Chondrocyte (in vitro differentiated cells): ENCODE results near the gene POLR2E. TPM values are rescaled to one million over a fixed set of nuclear protein-coding genes. Genes with fewer than 3 reads are reported as not detected.
A peak's percentile ranks its signal among the peaks of the same experiment; 100 is the strongest.

ENCODE experiments used
- DNase-seq: peaks from one replicate; pipeline ENCODE4 v3.0.0; 2021; ENCODE audit warnings: mixed read lengths, low spot score
- H3K27ac Mint-ChIP-seq: one replicate; pipeline ENCODE4 v1.8.0; 2021; ENCODE audit warnings: mild to moderate bottlenecking, moderate library complexity, mixed read lengths; ENCODE audit not compliant: unreplicated experiment
- H3K27me3 Mint-ChIP-seq: 2 replicates; pipeline ENCODE4 v1.8.0; 2021; ENCODE audit warnings: low read depth, mixed read lengths
- H3K36me3 Mint-ChIP-seq: 2 replicates; pipeline ENCODE4 v1.8.0; 2021; ENCODE audit warnings: low read depth, mixed read lengths
- H3K4me1 Mint-ChIP-seq: 2 replicates; pipeline ENCODE4 v1.8.0; 2021; ENCODE audit warnings: low read depth, mild to moderate bottlenecking, mixed read lengths
- H3K4me3 Mint-ChIP-seq: one replicate; pipeline ENCODE4 v1.8.0; 2021; ENCODE audit warnings: mild to moderate bottlenecking, moderate library complexity, mixed read lengths; ENCODE audit not compliant: unreplicated experiment
- H3K9me3 Mint-ChIP-seq: 2 replicates; pipeline ENCODE4 v1.8.0; 2021; ENCODE audit warnings: low read depth, mixed read lengths
- CTCF ChIP-seq: fragments of 200-600 bp; sonication (generic); IDR thresholded peaks from 2 replicates; pipeline ENCODE4 v1.5.0; 2021; ENCODE audit warnings: antibody characterized with exemption, mild to moderate bottlenecking, moderate library complexity
- total RNA-seq: library from RNA; stranded (reverse); gene quantifications from 3 replicates; pipeline ENCODE4 v1.2.1, GENCODE V29; 2021

The POLR2E gene
- total RNA-seq, 1 donor from 2014 or later = 119 TPM

- no peaks in the 10 kb centered on the region for H3K27me3 Mint-ChIP-seq
- H3K9me3 Mint-ChIP-seq = no peaks in the 10 kb centered on the region
- DNase-seq = no peak
- peaks cover 33% of the 10 kb centered on the region for H3K4me1 Mint-ChIP-seq
- H3K4me3 Mint-ChIP-seq = peak overlapping the region; percentile 86
- TF ChIP-seq CTCF = no peak
- H3K36me3 Mint-ChIP-seq = peaks cover 2% of the 10 kb centered on the region
- H3K27ac Mint-ChIP-seq = peak overlapping the region; percentile 87
Measured at GRCh38 chr19:1094655-1094977, 559 bp downstream of the POLR2E start.

GRCh38 chr19:1093811-1094553, 1.2 kb downstream of the POLR2E start:
- no peaks in the 10 kb centered on the region for H3K27me3 Mint-ChIP-seq
- H3K4me3 Mint-ChIP-seq = peak overlapping the region; percentile 86
- H3K27ac Mint-ChIP-seq = peak overlapping the region; percentile 87
- H3K36me3 Mint-ChIP-seq = peaks cover 2% of the 10 kb centered on the region
- peaks cover 27% of the 10 kb centered on the region for H3K4me1 Mint-ChIP-seq
- DNase-seq = no peak
- TF ChIP-seq CTCF = no peak
- H3K9me3 Mint-ChIP-seq = no peaks in the 10 kb centered on the region

- Mint-ChIP-seq H3K9me3 (no peaks in the 10 kb centered on the region), H3K27me3 (no peaks in the 10 kb centered on the region), H3K4me1 (peaks cover 23% of the 10 kb centered on the region), H3K27ac (peak overlapping the region; percentile 49), H3K4me3 (peak overlapping the region; percentile 86), H3K36me3 (peaks cover 2% of the 10 kb centered on the region)
- DNase-seq = no peak
- TF ChIP-seq CTCF = no peak
Measured at GRCh38 chr19:1093330-1093729, 1.8 kb downstream of the POLR2E start.

- no peak for DNase-seq
- H3K4me3 Mint-ChIP-seq = no peak overlapping the region
- no peaks in the 10 kb centered on the region for H3K9me3 Mint-ChIP-seq
- no peaks in the 10 kb centered on the region for H3K27me3 Mint-ChIP-seq
- H3K27ac Mint-ChIP-seq = no peak overlapping the region
- peaks cover 19% of the 10 kb centered on the region for H3K4me1 Mint-ChIP-seq
- H3K36me3 Mint-ChIP-seq = peaks cover 6% of the 10 kb centered on the region
- no peak for TF ChIP-seq CTCF
Measured at GRCh38 chr19:1091544-1092175, 3.5 kb downstream of the POLR2E start.

GRCh38 chr19:1090731-1091543, 4.2 kb downstream of the POLR2E start:
- peaks cover 6% of the 10 kb centered on the region for H3K36me3 Mint-ChIP-seq
- no peak for DNase-seq
- H3K9me3 Mint-ChIP-seq = no peaks in the 10 kb centered on the region
- no peak overlapping the region for H3K4me3 Mint-ChIP-seq
- no peak for TF ChIP-seq CTCF
- no peak overlapping the region for H3K27ac Mint-ChIP-seq
- H3K27me3 Mint-ChIP-seq = no peaks in the 10 kb centered on the region
- peaks cover 19% of the 10 kb centered on the region for H3K4me1 Mint-ChIP-seq
